ENCODE measurements around the gene PDS5B.

DNA sequence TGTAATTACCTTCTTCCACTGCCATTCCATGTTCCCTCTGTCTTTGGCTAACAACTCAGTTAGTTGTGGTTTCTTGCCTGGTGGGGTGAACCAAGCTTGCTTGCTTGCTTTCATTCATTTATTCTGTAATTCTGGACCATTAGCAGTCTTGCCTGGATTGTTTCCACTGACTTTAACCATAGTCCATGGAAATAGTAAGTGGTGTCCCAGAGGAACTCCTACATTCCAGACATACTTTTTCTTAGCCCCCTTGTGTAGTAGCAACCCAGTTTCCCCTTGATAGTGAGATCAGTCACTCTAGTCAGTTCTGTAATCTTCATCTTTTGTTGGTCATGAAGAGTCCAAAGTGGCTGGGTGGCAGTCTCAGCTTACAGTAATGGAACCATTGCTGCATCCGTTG, 23.2 kb downstream of the PDS5B start:
- TF ChIP-seq, protein P1, sequence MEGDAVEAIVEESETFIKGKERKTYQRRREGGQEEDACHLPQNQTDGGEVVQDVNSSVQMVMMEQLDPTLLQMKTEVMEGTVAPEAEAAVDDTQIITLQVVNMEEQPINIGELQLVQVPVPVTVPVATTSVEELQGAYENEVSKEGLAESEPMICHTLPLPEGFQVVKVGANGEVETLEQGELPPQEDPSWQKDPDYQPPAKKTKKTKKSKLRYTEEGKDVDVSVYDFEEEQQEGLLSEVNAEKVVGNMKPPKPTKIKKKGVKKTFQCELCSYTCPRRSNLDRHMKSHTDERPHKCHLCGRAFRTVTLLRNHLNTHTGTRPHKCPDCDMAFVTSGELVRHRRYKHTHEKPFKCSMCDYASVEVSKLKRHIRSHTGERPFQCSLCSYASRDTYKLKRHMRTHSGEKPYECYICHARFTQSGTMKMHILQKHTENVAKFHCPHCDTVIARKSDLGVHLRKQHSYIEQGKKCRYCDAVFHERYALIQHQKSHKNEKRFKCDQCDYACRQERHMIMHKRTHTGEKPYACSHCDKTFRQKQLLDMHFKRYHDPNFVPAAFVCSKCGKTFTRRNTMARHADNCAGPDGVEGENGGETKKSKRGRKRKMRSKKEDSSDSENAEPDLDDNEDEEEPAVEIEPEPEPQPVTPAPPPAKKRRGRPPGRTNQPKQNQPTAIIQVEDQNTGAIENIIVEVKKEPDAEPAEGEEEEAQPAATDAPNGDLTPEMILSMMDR (IDR thresholded peaks at IDR 0.05; ENCODE audit: insufficient read depth, low read length, poor library complexity, severe bottlenecking): no peak
- no peak for TF ChIP-seq EZH2phosphoT487 (conservative IDR thresholded peaks at IDR 0.05; ENCODE audit: low read length)

All from SU-DHL-6 (cell line).